NCI-H2227 treated with DMSO at 0.1 percent for 48 hours (cell line): ENCODE results near the gene NFRKB.
A peak's percentile ranks its signal among the peaks of the same experiment; 100 is the strongest.

Source experiments
- DNase-seq: peaks from one replicate; lab custom pipeline; 2025; lab: John Stamatoyannopoulos, UW

Gene NFRKB

DNA sequence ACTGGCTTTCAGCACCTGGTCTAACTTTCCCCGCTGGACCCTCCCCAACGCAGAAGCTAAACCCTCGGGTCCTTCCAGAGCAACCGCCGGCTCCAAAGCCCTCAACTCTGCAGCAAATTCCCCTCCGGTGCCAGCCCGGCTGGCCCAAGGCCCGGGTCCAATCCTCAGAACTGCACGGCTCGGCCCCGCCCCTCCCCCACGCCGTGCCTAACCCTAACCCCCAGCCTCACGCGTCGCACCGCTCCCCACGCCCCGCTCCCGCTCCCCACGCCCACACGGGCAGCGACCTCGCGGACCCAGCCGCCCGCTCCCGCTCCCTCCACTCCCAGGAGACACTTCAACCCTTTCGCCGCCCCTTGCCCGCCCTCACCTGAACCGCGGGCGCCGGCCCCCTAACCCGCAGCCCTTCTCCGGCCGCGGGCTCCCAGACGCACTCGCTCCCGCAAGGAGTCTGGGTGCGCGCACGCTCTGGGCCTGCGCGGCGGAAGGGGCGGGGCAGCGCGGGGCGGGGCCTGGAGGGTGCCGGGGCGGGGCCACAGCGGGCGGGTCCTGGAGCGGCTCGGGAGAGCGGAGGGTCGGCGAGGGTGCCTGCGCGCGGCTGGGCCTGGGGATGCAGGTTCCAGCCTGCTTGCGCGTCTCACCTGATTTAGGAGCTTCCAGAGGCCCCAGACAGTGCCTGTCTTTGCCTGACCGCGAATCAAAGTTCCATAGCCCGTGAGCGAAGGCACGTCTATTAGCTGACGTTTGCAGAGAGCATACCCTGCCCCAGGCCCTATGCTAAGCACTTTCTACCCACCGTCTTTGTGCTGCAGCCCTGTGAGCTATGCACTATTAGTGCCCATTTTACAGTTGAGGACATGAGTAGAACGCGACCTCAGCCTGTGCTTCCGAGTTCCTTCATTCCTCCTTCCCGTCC is at the start of gene NFRKB:
NFRKB (minus strand) TSS at position 453 of the 916 bp plus-strand sequence. CDS start 2,729 bp downstream, outside the sequence.
- DNase-seq, result peak; percentile 53

DNA sequence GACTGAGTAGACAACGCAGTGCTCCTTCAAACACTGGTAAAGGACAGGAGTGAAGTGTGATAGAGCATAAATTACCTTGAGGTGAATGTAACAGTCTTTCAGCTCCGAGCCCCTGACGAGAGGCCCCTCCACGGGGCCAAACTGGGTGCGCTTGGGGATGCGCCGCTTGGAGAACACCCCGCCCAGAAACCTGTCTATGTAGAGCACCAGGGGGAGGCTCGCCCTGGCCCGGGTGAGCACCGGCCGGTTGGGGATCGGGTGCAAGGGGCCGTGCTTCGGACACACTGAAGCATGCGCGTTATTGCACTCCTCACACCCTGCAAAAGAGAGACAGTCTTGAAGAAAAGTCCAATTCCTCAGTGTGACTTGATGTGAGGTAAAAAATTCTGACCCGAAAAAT is 49.3 kb upstream of the NFRKB start:
- DNase-seq, result no peak

- DNase-seq, result no peak
Measured at GRCh38 chr11:129943036-129943435, 47.7 kb upstream of the NFRKB start.

- DNase-seq, result no peak
Measured at GRCh38 chr11:129939510-129939909, 44.1 kb upstream of the NFRKB start.

DNA sequence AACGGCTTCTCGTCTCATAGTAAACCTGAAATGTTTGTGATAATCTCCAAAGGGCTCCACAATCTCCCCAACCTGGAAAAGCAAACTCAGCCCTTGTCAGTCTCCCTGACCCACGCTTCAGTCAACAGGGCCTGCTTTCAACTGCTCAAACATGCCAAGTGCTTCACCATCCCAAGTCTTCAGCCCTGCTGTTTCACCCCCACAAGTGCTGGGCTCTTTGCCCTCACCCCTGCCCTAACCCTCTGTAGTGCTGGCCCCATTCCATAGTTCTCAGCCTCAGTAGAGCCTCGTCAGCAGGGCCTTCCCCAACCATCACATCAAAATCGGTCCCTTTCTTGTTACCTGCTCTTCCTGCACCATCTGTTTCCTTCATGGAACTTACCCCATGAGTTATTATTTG is 43.4 kb upstream of the NFRKB start:
- no peak for DNase-seq

DNA sequence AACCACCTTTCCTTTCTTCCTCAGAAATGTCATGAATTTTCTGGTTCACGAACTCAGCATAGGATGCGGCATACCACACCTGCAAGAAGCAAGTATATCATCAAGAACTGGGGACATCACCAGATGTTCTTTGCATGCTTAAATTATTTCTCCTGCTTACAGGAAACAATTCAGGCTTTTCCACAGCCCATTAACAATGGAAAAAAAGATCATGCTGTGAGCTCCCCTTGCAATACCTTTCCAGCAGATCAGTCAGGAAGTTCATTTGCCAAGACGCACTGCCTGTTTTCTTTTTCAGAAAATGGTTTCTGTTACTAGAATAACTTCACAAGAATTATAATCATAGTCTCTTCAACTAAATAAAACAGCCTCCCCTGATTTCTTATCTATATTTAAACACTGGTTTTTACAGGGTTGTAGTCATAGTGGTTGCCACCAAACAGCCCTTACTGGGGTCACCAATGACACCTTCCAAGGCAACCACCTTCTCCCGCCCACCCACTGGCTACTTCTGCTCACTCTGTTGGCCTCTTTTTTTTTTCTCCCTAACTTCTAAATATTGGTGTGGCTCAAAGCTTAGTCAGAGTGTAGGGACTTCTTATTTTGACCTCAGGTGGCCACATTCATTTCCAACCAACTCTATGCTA is 42.3 kb upstream of the NFRKB start:
- DNase-seq, result no peak

GRCh38 chr11:129935723-129936122 is 40.3 kb upstream of the NFRKB start:
- DNase-seq, result no peak

- no peak for DNase-seq
Measured at GRCh38 chr11:129933891-129934290, 38.5 kb upstream of the NFRKB start.

GRCh38 chr11:129933262-129933661 is 37.9 kb upstream of the NFRKB start:
- DNase-seq, result no peak

- DNase-seq, result no peak
Measured at GRCh38 chr11:129932381-129933067, 37.1 kb upstream of the NFRKB start.

DNA sequence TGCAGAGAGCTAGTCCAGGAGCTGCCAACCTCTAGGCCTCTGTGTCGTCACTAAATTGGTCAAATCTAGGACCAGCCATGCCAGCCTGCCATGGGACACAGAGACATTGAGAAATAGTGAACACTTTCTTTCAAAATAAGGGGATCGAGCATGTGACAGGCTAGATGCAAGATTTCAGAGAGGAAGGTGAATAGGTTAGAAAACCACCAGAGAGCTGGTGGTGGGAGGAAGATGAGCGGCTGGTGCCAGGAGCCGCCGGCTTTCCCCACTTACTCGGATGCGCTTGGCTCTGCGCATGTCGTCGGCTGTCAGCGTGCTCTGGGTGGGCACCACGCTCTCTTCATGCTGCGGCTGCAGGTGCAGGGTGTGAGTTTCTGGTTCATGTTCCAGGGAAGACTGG is 35.4 kb upstream of the NFRKB start:
- DNase-seq, result no peak

DNA sequence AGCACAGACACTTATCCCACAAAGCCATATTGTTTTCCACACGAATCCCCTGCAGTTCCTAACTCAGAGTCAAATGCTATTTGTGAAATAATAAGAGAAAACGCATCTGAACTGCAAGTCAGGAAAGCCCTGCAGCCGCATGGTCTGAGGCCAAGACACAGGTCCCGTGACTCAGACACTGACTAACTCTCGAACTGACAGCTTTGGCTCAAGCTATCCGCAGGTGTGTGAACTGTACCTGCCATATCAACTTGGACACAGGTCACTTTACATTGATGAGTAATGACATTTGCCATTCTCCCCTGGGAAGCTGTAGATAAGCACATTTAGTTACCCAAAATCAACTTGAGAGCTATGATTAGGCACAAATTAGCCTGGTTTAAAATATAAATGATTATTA is 34.9 kb upstream of the NFRKB start:
- no peak for DNase-seq

DNA sequence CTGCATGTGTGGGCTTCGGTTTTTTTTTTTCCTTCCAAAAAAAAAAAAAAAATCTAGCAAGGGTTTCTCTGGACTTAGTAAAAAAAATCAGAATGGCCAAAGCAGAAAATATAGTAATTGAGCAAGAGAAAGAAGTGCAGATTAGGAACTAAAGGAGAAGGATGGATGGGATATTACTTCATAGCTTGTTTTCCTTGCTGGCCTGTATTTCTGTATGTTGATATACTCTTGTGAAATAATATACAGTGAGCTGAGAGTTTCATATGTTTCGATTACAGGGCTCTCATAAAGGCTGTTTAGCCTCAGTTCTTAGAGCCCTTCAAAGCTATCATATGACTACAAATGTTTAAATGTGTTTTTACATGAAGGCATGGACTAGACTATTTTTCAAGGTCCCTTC is 34.3 kb upstream of the NFRKB start:
- DNase-seq, result no peak

- DNase-seq, result no peak
Measured at GRCh38 chr11:129928923-129929692, 33.7 kb upstream of the NFRKB start.

DNA sequence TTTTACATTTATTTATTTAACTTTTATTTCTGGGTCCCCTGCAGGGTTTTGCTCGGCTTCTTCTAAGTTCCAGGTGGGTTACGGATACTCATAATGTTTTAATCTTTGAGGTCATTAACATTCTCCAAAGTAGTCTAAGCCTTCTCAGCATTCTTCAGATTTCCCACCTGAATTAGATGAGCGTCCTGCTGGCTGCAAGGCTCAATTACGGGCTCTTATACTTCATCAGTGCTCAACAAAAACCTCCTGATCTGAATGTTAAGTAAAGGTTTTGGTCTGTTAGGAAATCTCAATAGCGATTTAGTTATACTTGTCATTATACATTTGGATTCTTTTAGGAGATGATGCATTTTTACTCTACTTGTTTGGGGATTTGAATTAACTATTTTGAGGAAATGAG is 27.3 kb upstream of the NFRKB start:
- no peak for DNase-seq

- no peak for DNase-seq
Measured at GRCh38 chr11:129918361-129918760, 23.0 kb upstream of the NFRKB start.

- no peak for DNase-seq
Measured at GRCh38 chr11:129917231-129917630, 21.9 kb upstream of the NFRKB start.

DNA sequence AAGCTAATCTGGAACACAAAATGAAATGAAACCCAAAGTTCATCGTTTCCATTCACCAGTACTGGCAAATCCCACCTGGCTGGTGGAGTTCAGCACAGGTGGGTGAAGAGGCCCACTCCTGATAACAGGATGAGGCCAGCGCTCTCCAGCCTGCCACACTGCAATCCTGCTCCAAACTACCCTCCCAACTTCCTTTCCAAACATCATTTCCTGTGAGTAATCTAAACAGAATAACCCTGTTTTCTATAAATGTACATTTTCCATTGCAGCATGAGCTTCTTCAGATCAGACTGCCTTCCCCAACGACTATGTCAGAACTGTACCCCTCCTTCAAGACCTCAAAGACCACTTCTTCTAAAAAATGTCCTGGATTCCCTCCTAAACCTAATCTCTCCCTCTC is 15.9 kb upstream of the NFRKB start:
- DNase-seq, result no peak

DNA sequence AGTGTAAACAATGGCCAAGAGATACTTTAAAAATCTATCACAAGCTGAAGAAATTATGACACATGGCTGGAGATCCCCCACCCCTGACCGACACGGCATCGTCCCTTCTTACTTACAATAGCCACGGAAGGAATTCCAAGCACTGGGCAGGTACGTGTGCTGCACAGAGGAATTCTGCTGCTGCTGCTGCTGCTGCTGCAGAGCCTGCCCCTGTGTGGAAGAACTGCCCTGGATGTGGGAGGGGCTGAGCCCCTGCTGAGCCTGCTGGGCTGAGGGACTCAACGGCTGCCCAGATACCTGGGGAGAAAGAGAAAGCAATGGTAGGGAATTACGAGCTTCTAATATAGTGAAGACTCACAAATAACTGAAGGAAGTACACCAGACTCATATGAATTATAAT is 15.0 kb upstream of the NFRKB start:
- DNase-seq, result peak; percentile 12

GRCh38 chr11:129905402-129905801 is 10.0 kb upstream of the NFRKB start:
- no peak for DNase-seq

GRCh38 chr11:129896062-129896461 is 684 bp upstream of the NFRKB start:
- no peak for DNase-seq
